ENCODE data around the gene TBXA2R. TPM values are rescaled to one million over a fixed set of nuclear protein-coding genes. Genes with fewer than 3 reads are reported as not detected.

Gene TBXA2R
- total RNA-seq, 1 donor from 2014 or later, result not detected

DNA sequence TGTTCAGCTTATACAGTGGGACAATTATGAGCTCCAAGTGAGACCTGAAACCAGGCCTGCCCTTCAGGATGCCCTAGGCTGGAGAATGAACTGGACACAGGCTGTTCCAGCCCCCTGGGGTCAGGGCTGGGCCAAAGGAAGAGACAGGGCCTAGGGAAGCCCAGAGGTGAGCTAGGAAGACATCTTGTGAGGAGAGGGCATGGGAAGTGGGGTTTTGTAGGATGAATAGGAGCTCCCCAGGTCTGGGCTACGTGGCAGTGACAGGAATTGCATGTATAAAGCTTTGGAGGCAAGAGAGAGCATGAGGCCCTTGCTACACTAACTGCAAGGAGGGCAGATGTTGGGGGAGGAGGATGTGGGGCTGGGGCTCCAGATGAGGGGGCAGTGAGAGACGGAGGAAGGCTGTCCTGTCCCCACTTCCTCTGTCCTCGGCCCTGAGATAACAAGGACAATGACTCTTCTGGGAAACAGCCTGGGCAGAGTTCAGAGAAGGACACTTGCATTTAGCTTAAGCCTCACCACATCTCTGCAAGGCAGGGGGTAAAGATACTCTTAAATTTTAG, 1.5 kb upstream of the TBXA2R start:
- peaks cover 14% of the 10 kb centered on the region for H3K27me3 Mint-ChIP-seq
- no peaks in the 10 kb centered on the region for H3K36me3 Mint-ChIP-seq
- H3K4me1 Mint-ChIP-seq (ENCODE audit: unreplicated experiment), result peaks cover 7% of the 10 kb centered on the region
- no peak overlapping the region for H3K27ac Mint-ChIP-seq
- TF ChIP-seq, protein P1, sequence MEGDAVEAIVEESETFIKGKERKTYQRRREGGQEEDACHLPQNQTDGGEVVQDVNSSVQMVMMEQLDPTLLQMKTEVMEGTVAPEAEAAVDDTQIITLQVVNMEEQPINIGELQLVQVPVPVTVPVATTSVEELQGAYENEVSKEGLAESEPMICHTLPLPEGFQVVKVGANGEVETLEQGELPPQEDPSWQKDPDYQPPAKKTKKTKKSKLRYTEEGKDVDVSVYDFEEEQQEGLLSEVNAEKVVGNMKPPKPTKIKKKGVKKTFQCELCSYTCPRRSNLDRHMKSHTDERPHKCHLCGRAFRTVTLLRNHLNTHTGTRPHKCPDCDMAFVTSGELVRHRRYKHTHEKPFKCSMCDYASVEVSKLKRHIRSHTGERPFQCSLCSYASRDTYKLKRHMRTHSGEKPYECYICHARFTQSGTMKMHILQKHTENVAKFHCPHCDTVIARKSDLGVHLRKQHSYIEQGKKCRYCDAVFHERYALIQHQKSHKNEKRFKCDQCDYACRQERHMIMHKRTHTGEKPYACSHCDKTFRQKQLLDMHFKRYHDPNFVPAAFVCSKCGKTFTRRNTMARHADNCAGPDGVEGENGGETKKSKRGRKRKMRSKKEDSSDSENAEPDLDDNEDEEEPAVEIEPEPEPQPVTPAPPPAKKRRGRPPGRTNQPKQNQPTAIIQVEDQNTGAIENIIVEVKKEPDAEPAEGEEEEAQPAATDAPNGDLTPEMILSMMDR (conservative IDR thresholded peaks at IDR 0.05), result no peak
- no peak overlapping the region for H3K4me3 Mint-ChIP-seq
- no peak for DNase-seq (ENCODE audit: extremely low spot score, unreplicated experiment)
- no peaks in the 10 kb centered on the region for H3K9me3 Mint-ChIP-seq

DNA sequence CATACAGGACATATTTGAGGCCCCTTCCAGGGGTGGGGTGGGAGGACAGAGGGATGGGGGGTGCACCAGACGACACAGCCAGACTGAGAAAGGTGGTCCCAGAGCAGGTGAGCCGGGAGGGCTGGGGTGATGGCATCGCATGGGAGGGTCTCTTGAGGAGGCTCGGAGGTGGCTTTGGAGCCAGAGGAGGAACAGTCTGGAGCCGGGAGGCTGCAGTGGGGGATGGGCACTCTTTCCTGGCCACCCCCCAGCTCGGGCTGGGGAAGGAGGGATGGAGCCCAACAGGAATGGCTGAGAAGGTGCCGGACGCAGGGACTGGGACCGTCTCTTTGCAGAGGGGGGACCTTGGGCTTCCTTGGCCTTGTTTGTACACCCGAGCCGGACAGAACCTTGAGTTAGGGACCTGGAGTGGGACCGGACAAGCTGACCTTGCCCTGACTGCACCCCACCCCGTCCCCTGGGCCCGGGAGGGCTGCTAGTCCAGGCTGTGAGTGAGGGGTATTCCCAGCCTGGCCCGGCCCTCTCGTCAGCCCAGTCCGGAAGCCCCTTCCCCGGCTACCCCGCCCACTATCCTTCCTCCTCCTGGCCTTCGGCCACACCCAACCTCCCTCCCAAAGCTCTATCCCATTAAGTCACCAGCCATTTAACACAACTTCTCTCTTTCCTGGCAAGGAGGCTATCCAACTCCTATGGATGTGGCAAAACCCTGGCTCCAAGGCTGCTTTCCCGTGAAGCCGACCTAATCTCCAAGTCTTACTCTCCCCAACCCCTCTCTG, 816 bp upstream of the TBXA2R start:
- H3K4me3 Mint-ChIP-seq, result no peak overlapping the region
- no peaks in the 10 kb centered on the region for H3K9me3 Mint-ChIP-seq
- TF ChIP-seq, protein P1 (conservative IDR thresholded peaks at IDR 0.05), result no peak
- H3K27me3 Mint-ChIP-seq, result peaks cover 14% of the 10 kb centered on the region
- H3K27ac Mint-ChIP-seq, result no peak overlapping the region
- no peak for DNase-seq (ENCODE audit: extremely low spot score, unreplicated experiment)
- H3K36me3 Mint-ChIP-seq, result no peaks in the 10 kb centered on the region
- peaks cover 7% of the 10 kb centered on the region for H3K4me1 Mint-ChIP-seq (ENCODE audit: unreplicated experiment)

DNA sequence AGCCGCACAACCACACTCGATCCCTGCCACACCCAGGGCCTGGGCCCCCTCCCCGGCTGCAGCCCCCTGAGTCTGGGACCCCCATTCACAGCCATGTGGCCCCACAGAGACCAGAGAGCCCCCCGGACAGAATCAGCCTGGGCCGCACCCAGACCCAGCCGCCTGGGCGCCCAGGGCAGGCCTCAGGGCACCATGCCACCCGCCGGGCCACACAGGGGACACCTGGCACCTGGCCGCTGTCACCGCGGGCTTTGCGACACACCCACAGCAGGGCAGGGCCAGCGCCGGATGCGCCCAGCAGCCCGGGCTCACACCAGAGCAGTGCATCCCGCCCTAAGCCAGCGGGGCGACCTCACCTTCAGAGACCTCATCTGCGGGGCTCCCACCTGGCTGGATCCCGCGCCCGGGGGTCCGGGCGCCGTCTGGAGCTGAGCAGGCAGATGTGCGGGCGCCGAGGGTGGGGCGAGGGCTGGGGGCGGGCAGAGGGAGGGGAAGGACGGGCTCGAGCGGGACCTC, 443 bp downstream of the TBXA2R start:
- no peak overlapping the region for H3K4me3 Mint-ChIP-seq
- TF ChIP-seq, protein P1 (conservative IDR thresholded peaks at IDR 0.05), result no peak
- no peak overlapping the region for H3K27ac Mint-ChIP-seq
- H3K9me3 Mint-ChIP-seq, result no peaks in the 10 kb centered on the region
- peaks cover 7% of the 10 kb centered on the region for H3K4me1 Mint-ChIP-seq (ENCODE audit: unreplicated experiment)
- H3K36me3 Mint-ChIP-seq, result no peaks in the 10 kb centered on the region
- no peak for DNase-seq (ENCODE audit: extremely low spot score, unreplicated experiment)
- peaks cover 14% of the 10 kb centered on the region for H3K27me3 Mint-ChIP-seq

DNA sequence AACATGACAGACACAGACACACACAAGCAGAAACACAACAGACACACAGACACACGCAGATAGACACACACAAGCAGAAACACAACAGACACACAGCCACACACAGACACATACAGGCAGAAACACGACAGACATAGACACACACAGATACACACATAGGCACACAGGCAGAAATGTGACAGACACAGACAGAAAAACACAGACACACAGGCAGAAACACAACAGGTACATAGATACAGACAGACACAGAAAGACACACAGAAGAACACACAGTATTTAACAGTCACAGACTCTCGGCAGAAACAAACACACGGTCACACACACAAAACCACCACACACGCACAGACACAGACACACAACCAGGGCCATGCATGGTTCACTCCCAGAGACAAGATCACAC, 905 bp downstream of the TBXA2R start:
- TF ChIP-seq, protein P1 (conservative IDR thresholded peaks at IDR 0.05), result no peak
- no peak overlapping the region for H3K4me3 Mint-ChIP-seq
- no peaks in the 10 kb centered on the region for H3K36me3 Mint-ChIP-seq
- peaks cover 7% of the 10 kb centered on the region for H3K4me1 Mint-ChIP-seq (ENCODE audit: unreplicated experiment)
- no peaks in the 10 kb centered on the region for H3K9me3 Mint-ChIP-seq
- DNase-seq (ENCODE audit: extremely low spot score, unreplicated experiment), result no peak
- peaks cover 14% of the 10 kb centered on the region for H3K27me3 Mint-ChIP-seq
- H3K27ac Mint-ChIP-seq, result no peak overlapping the region

DNA sequence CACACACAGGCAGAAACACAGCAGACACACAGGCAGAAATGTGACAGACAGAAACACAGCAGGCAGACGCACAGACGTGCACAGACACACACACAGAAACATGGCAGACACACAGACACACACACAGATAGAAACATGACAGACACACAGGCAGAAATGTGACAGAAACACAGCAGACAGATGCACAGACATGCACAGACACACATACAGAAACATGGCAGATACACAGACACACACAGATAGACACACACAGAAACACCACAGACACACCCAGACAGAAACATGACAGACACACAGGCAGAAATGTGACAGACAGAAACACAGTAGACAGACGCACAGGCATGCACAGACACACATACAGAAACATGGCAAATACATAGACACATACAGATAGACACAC, 1.3 kb downstream of the TBXA2R start:
- TF ChIP-seq, protein P1 (conservative IDR thresholded peaks at IDR 0.05), result no peak
- H3K4me1 Mint-ChIP-seq (ENCODE audit: unreplicated experiment), result peaks cover 7% of the 10 kb centered on the region
- no peak overlapping the region for H3K4me3 Mint-ChIP-seq
- peaks cover 14% of the 10 kb centered on the region for H3K27me3 Mint-ChIP-seq
- no peak overlapping the region for H3K27ac Mint-ChIP-seq
- DNase-seq (ENCODE audit: extremely low spot score, unreplicated experiment), result no peak
- H3K9me3 Mint-ChIP-seq, result no peaks in the 10 kb centered on the region
- no peaks in the 10 kb centered on the region for H3K36me3 Mint-ChIP-seq
